NCI-H2107 treated with DMSO at 0.1 percent for 48 hours (cell line): ENCODE results near the gene SETX.

Experiments used
- DNase-seq: peaks from one replicate; lab custom pipeline; 2025; ENCODE audit not compliant: unreplicated experiment; lab: John Stamatoyannopoulos, UW

Gene SETX

GRCh38 chr9:132241840-132242620 is 112.8 kb downstream of the SETX start:
- DNase-seq = no peak

GRCh38 chr9:132241483-132241839 is 113.3 kb downstream of the SETX start:
- DNase-seq = no peak

- DNase-seq = peak; percentile 26
These were observed 113.8 kb downstream of the SETX start for GRCh38 chr9:132240841-132241482.

DNA sequence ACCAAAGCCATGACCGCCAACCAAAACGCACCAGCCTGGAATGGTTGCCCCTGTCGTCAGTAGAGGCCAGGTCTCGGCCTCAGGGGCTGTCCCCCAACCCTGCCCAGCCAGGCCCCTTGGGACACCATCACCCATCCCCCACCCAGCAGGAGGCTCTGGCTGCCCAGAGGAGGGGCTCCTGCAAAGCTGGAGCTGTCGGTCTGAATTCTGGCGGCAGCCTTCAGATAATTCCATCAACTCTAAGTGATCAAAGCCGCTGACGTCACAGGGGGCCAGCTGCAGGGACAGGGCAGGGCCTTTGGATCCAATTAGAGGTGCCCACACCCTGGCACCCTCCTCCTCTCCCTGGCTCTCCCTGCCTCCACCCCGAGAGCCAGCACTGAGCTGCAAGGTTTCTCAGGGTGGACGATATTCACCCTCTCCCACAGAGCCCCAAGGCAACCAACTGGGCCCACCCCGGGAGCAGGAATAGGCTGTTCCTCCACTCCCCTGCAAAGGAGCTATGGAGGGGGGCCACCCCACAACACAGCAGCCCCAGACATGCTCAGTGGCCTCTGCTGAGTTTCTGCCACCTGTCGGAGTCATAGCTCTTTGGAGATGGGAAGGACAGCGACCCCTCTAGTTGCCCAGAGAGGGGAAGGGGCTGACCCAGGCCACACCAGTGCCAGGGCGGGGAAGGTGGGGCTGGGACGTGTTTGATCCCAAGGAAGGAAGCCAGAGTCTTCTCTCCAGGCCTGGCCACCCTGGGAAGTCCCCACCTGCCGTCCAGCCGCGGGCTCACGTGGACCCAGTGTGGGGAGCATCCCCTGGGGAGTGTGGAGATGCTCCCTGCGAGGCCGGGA is 114.6 kb downstream of the SETX start:
- no peak for DNase-seq

- no peak for DNase-seq
These were observed 115.3 kb downstream of the SETX start for GRCh38 chr9:132239518-132239917.

GRCh38 chr9:132238992-132239391 is 115.8 kb downstream of the SETX start:
- no peak for DNase-seq

- DNase-seq = no peak
These were observed 116.5 kb downstream of the SETX start for GRCh38 chr9:132238026-132238972.

DNA sequence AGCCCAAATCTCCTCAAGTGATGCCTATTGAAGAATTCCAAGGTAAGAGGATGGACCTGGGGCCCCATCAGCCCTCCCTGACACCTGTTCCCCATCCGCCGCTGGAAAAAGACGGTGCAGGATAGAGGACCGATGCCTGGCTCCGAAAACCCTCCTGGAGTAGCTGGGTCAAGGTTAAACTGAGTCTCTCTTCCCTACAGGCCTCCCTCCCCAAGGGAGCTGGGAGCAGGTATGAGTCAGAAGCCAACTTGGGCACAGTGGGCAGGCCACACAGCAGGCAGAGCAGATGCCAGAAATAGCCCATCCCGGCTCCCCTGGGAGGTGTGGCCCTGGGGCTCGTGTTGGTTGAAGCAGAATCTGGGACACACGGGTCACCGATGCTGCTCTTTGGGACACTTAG is 117.3 kb downstream of the SETX start:
- no peak for DNase-seq

DNA sequence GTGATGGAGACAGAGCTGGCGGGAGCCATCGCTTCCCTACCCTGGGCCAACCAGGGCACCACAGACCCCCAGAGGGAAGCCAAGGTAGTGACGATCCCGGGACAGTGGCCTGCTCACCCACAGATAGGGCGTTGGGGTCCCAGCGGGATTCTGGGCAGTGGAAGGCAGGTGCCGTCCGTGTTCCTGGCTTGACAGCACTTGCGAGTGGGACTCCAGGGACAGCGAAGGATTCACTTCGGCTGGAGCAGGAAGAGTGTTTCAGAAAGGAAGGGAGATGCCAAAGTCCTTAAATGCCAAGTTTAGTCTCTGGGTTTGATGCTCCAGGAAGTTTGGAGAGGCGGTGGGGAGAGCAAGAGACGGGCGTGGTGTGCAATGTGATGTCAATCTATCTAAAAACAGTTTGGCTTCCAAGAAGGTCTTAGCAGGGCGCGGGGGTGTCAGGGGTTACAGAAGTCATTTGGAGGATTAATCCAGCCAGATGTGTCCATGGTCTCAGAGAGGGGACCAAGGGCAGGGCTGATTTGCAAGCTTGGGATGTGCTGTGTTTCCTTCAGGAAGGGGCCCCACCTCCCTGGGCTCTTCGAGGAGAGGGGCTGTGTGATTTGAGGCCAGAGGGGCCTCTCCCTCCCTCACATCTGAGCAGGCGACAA is 118.0 kb downstream of the SETX start:
- DNase-seq = no peak

DNA sequence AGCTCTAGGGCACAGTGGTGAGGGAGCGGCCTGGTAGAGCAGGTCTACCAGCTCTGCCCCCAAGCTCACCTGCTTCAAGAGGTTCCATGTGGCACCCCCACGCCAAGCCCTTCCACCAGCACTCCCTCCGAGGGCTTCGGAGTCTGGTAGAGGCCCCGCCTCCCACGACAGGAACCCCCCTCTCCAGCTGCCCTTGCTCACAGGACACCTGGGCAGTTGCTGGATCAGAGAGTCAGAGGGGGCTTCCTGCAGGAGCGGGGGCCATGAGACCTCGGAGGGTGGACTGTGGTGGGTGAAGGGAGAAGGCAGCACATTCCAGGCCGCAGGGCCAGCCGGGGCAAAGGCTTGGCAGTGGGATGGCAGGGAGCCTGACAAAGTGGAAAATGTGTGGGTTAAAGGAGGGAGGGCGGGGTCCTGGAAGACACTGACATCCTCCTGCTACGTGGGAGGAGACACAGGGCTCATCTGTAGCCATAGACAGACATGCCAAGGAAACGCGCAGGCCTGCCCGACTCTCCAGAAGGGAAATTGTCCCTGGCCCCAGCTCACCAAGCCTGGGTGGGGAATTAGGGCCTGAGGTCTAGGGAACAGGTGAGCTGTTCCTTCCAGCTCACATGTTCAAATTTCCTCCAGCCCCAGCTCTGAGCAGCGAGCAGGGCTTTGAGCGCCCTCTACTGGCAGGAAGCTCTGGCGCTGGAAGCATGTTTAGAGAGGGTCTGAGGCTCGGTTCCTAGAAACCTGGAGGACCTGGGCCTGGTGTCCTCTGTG is 118.7 kb downstream of the SETX start:
- DNase-seq = peak; percentile 31

DNA sequence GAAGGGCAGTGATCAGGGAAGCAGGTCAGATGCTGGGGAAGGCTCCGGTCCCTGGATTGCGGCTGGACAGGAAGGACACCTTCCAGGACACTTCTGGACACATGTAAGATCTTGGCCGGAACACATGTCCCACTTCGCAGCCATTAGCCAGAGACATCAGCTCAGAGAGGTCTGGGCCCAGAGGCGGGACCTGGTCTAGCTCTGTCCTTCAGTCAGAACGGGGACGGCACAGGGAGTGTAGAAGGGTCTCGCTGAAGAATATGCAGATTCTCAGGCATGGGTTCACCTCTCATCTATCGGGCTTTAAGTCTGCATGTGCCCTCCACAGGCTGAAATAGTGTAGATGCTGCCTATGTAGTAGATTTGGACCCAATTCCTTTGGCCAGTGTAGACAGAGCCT is 119.7 kb downstream of the SETX start:
- no peak for DNase-seq

DNA sequence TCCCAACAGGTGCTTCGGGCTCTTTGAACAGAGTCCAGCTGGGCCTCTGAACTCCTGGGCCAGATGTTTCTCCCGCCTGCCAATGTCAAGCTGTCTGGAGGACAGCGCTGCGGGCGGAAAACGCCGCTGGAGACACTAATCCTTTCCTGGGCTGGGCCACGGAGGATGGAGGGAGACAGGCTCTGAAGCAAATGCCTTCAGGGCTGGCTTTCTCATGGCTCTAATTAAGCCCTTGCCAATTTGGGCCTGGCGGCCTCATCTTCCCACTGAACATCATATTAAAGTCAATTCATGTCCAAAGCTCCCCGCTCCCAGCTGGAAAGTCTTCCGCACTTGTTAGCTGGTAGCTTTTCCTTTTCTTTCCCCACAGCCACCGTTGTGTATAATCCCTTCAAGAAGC is 120.3 kb downstream of the SETX start:
- no peak for DNase-seq

DNA sequence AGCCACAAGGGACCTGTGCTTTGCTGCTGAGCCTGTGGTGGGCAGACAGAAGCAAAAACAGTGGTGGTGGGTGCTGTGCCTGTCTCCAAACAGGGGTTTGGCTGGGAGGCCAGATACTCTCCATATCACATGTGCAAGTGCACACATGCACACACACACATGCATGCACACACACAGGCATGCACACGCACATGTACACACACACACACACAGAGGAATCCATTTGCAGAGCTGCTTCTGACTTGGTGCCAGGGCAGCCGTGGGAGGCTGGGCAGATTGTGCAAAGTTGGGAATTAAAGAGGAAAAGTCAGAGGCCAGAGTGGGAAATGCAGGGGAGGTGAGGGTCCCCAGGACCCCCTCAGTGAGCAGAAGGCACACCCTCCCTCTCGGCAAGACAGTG is 121.6 kb downstream of the SETX start:
- DNase-seq = no peak

DNA sequence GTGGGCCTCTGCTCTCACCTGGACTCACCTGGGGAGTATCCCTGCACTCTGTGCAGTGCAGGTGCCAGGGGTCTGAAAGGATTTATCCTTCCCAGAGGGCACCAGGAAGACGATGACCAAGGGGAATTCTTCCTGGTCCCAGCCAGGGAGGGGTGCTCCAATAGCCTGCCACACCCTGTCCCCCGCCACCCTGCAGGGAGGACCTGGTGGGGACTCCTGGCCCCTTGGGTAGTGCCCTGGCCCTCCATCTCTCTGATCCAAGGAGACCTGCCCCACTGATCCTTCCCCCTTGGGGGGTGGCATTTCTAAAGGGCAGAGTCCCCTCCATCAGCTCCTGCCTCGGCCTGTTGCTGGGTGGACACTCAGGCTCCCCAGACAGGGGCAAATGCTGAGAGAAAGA is 122.3 kb downstream of the SETX start:
- no peak for DNase-seq

GRCh38 chr9:132231019-132231701 is 123.6 kb downstream of the SETX start:
- DNase-seq = no peak

GRCh38 chr9:132230605-132231004 is 124.2 kb downstream of the SETX start:
- no peak for DNase-seq

DNA sequence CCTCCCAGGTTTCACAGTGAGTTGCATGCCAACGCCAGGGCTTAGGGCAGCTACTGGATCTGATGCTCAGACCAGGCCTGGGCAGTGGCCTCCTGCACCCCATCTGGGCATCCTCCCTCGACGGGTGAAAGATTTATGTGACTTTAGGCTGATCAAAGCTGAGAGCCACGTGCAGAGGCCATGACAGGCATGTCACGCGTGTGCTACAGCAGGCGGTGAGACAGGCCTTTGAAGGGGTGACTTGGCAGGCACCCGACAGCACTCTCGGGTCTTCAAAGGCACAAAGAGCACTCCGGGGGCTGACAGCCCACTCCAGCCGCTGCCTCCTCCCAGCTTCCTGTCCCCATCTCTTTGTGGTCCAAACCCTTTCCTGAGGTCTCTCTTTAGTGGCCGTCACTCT is 126.7 kb downstream of the SETX start:
- DNase-seq = no peak

- DNase-seq = no peak
These were observed 128.0 kb downstream of the SETX start for GRCh38 chr9:132226571-132227430.
